Measurements from ENCODE around the gene PRUNE2.
"Not testable (repeated sequence)": the region's sequence is repeated elsewhere in the genome, so short reads cannot be mapped to it uniquely, and the experiment has no call there.

Gene PRUNE2

GRCh38 chr9:76602199-76602598, 303.7 kb downstream of the PRUNE2 start:
- no peak for DNase-seq (ENCODE audit: low spot score)

DNA sequence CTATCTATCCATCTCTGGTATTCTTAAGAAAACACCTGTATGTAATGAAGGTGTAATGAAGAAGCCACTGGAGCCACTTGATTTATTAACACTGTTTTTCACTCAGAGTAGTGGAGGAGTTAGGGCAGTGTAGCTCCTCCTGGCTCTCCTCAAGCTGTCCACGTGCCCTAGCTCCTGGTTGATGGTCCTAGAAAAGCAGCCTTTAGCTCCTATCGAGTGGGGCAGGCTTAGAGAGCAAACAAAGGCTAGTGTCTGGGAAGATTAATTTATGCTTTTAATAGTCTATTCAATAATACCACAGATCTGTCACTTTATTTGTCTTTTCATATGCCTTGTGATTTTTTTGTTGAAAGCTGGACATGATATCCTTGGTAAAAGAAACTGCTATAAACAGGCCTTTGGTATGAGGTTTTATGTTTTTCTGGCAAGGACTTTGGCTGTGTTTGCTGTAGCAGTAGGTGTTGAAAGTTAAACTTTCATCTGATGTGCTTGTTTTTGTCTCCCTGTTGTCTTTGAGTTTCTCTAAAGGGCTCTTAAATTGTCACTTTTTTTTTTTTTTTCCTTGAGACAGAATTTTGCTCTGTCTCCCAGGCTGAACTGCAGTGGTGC, 305.8 kb downstream of the PRUNE2 start:
- DNase-seq (ENCODE audit: low spot score): no peak

- DNase-seq (ENCODE audit: low spot score): no peak
Measured at GRCh38 chr9:76598981-76599380, 306.9 kb downstream of the PRUNE2 start.

GRCh38 chr9:76595645-76596044, 310.3 kb downstream of the PRUNE2 start:
- no peak for DNase-seq (ENCODE audit: low spot score)

- DNase-seq (ENCODE audit: low spot score): no peak
Measured at GRCh38 chr9:76594764-76595424, 311.0 kb downstream of the PRUNE2 start.

DNA sequence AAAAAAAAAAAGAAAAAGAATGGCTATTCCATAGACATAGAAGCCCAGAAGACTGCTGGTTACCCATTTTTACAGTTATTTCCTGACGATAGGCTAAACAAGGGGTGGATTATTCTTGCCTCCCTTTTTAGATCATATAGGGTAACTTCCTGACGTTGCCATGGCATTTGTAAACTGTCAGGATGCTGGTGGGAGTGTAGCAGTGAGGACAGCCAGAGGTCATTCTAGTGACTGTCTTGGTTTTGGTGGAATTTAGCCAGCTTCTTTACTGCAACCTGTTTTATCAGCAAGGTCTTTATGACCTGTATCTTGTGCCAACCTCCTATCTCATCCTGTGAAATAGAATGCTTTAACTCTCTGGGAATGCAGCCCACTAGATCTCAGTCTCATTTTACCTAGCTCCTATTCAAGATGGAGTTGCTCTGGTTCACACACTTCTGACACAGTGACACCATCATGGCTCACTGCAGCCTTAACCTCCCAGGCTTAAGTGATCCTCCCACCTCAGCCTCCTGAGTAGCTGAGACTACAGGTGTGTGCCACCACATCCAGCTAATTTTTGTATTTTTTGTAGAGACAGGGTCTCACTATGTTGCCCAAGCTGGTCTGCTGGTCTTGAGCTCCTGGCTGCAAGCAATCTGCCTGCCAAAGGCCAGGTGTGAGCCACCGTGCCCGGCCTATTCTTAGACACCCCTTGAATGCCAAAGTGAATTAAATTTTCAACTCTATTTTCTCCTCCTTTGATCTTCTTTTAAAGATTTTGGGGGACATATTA, 311.8 kb downstream of the PRUNE2 start:
- not testable (repeated sequence) for DNase-seq (ENCODE audit: low spot score)

GRCh38 chr9:76592974-76593347, 313.0 kb downstream of the PRUNE2 start:
- DNase-seq (ENCODE audit: low spot score): no peak

DNA sequence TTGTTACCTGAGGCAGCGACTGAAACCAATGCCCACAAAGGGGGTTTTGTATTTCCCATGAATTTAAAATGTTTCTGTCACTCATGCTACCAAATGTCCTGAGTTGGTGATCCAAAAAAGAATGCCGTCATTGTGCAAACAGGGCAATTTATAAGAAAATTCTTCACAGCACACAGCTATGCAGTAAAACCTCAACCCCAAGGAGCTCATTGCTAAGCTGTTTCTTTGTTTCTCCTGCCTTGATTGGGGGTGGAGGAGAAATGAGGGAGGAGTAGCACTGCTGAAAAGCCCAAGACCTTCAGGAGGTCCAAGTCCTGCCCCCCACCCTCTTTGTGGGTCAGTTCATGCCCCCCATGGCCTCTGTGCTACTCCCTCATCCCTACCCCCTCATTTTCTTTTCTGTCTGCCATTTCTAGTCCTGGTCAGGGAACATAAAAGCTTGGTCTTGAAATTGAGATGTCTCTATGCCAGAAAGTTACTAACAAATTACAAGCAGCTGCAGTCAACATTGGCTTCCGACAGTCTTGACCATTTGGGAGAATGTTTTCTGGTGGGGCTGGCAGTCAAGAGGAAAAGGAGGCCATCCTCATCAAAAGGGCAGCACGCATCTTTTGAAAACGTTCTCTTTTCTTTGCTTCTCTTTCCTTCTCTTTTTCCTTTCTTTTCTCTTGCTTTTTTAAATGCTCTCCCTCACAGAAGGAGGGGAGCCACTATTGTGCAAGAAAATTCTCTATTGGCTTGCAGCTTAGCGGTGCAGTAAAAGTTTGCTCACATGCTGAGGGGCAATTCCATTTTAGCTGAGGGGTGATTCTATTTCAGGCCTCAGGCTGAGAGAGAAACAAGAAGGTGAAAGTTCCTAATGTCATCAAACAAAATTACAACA, 313.6 kb downstream of the PRUNE2 start:
- no peak for DNase-seq (ENCODE audit: low spot score)

DNA sequence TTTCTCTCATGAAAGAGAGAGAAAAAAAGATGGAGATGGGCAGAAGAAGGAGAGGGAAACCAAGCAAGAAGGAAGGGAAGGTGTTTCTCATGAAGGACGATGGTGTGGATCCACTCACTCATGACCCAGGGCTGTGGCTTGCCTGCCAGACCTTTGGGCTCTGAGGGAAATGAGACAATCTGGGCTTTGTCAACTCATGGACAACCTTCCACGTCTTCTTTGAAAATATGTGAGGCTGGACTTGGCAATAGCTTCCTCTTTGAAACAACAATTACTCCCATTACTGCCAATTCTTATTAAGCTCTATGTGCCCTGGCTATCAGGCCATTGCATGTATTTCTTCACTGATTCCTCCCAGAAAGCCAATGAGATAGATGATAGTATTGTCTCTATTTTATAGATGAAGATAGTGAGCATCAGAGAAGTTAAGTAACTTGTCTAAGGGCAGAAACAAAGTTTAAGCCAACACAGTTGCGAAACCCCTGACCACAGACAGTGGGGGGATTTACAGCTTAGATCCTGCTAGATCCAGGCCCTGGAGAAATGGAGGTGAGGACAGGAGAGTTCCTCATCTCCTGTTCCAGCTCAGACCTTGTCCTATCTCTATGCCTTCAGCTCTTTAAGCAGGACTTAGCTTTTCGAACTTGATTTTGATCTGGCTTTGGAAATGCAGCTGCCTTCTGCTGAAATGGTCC, 314.5 kb downstream of the PRUNE2 start:
- no peak for DNase-seq (ENCODE audit: low spot score)

- DNase-seq (ENCODE audit: low spot score): no peak
Measured at GRCh38 chr9:76588316-76588715, 317.6 kb downstream of the PRUNE2 start.

- DNase-seq (ENCODE audit: low spot score): no peak
Measured at GRCh38 chr9:76586390-76587314, 319.3 kb downstream of the PRUNE2 start.

DNA sequence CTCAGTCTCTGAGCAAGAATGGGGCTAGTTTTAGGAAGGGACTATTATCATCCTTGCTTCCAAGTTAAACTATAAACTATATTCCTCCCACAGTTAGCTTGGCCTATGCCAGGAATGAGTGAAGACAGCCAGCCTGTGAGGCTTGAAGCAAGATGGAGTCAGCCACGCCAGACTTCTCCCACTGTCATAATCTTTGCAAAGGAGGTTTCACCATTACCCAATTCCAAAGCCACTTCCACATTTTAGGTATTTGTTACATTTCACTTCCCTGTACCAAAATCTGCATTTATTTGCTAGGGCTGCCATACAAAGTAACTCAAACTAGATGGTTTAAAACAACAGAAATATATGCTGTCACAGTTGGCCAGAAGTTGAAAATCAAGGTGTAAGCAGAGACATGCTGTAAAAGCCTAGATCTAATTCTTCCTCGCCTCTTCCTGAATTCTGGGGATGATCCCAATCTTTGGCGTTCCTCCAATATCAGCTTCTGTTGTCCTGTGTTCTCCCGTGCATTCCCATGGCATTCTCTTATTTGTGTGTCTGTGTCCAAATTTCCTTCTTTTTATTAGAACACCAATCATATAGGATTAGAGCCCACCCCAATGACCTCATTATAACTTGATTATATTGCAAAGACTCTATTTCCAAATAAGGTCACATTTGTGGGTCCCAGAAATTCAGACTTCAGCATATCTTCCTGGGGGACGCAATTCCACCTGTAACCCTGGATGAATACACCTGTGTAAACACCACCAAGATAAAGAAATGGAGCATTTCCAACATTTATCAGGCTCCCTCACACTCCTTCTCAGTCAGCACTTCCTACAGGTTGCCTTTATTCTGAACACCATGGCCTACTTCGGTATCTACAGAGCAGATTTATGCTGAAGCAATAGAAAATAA, 320.2 kb downstream of the PRUNE2 start:
- DNase-seq (ENCODE audit: low spot score): no peak

DNA sequence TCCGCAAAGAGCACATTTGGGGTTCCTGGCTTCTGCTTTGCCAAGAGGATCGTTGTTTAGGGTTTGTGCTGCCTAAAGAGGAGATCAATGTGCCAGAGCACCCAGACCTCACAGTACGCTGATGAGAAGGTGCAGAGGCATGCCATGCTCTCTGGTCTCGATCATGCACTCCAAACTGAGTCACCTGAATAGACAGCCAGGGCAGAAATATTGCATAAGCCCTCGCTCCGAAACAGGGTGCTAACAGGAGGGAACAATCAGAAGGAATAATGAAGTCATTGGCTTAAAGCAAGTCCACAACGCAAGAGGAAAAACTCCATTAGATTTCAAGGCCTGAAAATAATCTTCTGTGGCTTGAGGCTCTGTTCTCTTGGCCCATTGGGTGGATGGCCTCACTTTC, 322.7 kb downstream of the PRUNE2 start:
- DNase-seq (ENCODE audit: low spot score): no peak

GRCh38 chr9:76581731-76582130, 324.2 kb downstream of the PRUNE2 start:
- DNase-seq (ENCODE audit: low spot score): no peak

DNA sequence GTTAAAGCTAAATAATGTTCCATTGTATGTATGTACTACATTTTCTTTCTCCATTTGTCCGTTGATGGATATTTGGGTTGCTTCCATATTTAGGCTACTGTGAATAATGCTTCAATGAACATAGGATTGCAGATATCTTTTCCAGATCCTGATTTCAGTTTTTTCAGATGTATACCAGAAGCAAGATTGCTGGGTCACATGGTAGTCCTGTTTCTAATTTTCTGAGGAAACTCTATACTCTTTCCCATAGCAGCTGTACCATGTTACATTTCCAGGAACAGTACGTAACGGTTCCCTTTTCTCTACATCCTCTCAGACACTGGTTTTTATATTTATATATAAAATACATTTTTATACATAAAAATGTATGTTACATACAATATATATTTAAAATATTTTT, 325.1 kb downstream of the PRUNE2 start:
- no peak for DNase-seq (ENCODE audit: low spot score)

DNA sequence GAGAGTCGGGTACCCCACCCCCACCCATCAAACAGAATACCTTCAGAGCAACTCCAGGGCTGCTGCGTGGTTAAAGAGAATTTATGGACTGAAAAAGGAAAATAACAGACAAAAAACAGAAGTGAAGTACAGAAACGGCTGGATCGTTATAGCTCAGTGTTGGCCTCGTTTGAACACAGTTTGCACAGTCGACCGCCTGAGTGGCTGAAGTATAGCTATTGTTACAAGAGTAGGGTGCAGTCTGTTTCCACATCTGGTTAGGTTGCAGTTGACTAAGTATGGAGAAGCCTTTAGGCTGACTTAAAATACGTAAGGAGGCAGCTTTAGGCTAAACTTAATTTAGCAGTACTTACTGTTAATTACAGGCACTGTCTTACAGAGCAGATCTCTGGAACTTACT, 325.7 kb downstream of the PRUNE2 start:
- no peak for DNase-seq (ENCODE audit: low spot score)

DNA sequence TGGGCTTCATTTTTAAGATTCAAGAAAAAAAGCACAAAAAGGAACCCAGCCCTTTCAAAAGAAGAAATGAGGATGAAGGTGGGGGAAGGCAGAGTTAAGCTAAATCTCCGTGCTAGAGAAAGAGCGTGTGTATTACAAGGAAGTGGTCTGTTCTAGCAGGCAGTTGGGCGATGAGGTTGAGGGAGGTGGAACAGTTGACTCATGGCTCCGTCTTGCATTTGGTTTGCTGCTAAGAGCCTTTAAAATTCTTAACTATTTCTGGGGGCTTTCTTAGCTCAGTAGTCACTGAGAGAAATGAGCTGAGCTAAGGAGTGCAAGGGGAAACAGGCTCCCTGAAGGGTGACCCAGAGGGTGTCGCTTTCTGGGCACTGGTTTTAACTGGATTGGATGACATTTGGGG, 329.6 kb downstream of the PRUNE2 start:
- DNase-seq (ENCODE audit: low spot score): no peak

GRCh38 chr9:76575761-76576160, 330.2 kb downstream of the PRUNE2 start:
- DNase-seq (ENCODE audit: low spot score): no peak

- DNase-seq (ENCODE audit: low spot score): no peak
Measured at GRCh38 chr9:76573905-76574760, 331.8 kb downstream of the PRUNE2 start.
